Stimulated activated CD8-positive, alpha-beta memory T cell treated with anti-CD3 and anti-CD28 coated beads, Interleukin-12 subunit alpha, Interleukin-12 subunit beta, amount 100 ng/mL, for 4 hours (primary cell): Measurements from ENCODE around the gene SARM1.
A peak's percentile ranks its signal among the peaks of the same experiment; 100 is the strongest.

Experiments used
- DNase-seq: peaks from one replicate; pipeline ENCODE4 v3.0.0-alpha.2; 2020; ENCODE audit warnings: low read depth

The SARM1 gene

GRCh38 chr17:28395968-28396367, 24.5 kb downstream of the SARM1 start:
- no peak for DNase-seq

- no peak for DNase-seq
Observed at GRCh38 chr17:28396635-28397239, 25.2 kb downstream of the SARM1 start.

DNA sequence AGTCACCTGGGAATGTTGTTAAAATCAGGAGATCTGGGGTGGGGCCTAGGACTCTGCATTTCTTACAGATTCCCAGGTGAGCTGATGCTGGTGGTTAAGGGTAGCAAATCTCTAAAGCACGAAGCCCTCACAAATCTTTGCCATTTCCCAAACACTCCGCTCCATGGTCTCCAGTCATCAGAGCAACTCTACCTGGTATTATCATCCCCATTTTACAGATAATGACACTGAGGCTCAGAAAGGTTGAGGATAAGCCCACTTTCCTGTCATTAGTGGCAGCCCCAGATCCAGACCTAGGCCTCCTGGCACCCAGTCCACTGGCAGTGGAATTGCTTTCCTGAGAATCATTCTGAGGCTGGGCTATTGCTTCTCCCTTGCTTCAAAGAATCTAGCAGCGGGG, 25.8 kb downstream of the SARM1 start:
- no peak for DNase-seq

DNA sequence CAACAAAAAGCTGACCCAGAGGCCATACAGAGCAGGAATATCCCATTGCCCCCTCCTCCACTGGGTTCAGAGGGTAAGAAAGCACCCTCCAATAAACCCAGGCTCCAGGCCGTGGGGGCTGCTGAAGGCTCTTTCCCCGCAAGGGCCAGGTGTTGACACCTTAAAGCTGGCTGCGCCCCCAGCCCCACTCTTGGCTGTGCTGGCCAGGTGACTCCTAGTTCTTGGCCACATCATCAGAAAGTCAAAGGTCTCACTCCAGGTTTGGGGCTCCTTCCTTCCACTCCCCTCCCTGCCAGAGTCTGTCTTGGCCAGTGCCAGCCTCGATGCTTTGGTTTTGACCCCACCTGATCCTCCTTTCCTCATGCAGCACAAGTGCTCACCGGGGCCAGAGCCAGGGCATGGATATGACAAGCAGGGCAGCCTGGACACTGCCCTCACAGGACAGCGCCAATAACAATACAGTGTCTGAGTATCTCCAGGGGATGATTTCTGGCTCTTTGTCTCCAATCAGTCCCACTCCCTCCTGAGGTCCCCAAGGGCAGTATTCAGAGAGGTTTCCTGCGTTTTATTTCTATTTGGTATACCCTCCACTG, 26.3 kb downstream of the SARM1 start:
- DNase-seq, result no peak

DNA sequence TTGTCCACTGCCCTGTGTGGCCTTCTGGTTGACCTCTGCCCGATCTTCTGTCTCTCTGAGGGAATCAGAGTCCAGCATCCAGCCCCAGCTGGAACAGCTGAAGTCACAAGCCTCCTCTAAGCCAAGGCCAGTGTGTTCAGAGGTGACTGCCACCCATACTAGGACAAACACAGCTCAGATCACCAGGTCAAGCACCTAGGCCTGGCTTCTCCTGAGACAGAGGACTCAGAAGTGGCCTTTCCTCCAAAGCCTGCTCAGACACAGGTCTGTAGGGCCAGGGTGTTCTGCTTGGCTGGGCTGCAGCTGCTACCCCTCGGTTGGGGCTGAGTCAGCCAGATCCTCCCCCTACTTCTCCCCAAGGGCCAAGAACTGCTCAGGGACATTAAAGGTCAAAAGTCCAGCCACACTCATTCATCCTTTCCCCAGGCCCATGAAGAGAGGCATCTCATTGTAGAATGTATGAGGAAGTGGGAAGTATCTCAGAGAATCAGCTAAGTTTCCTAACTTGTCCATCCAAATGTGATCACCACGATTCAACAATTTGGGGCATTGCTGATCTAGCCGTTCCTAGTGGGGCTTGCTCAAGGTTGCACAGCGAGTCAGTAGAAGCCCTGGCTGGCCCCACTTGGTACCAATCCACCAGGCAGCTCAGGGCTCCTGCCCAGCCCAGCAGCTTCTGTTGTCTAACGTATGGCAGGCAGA, 26.9 kb downstream of the SARM1 start:
- no peak for DNase-seq

DNA sequence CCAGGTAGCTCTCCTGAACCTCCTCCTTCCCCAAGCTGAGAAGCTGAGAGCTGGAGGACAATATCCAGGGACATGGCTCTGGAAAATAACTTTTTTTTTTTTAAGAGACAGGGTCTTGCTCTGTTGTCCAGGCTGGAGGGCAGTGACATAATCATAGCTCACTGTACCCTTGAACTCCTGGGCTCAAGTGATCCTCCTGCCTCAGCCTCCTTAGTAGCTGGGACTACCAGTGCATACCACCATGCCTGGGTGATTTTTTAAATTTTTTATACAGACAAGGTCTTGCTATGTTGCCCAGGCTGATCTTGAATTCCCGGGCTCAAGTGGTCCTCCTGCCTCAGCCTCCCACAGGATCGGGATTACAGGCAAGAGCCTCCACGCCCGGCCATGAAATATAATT, 28.3 kb downstream of the SARM1 start:
- no peak for DNase-seq

- DNase-seq, result no peak
Observed at GRCh38 chr17:28402224-28402630, 30.7 kb downstream of the SARM1 start.

DNA sequence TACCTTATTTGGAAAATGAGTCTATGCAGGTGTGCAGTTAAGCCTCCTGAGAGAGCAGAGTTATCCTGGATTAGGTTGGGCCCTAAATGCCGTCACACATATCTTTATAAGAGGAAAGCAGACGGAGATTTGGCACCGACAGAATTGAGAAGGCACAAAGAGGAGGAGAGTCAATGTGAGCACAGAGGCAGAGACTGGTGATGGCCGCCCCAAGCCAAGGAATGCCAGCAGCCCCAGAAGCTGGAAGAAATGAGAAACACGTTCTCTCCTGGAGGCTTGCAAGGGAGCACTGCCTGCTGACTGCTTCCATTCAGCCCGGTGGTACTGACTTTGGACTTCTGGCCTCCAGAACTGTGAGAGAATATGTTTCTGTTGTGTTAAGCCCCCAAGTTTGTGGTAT, 31.4 kb downstream of the SARM1 start:
- DNase-seq, result no peak

DNA sequence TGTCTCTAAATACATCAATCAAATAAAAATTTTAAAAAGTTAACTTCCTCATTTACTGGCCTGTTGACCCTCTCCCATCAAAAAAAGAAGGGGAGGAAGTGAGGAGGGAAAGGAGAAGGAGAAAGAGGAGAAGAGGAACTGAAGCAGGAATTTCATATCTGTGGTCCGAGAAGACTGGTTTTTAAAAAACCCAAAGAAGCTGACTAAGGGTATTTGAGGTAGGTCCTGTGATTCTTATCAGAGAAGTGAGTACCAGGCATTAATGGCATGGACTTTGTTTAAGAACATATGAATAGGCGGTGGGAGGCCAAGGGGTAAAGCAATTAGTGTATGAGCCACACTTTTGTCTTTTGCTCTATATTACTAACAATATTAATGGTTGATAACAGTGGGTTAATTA, 32.5 kb downstream of the SARM1 start:
- no peak for DNase-seq

- DNase-seq, result no peak
Observed at GRCh38 chr17:28404461-28404811, 32.9 kb downstream of the SARM1 start.

DNA sequence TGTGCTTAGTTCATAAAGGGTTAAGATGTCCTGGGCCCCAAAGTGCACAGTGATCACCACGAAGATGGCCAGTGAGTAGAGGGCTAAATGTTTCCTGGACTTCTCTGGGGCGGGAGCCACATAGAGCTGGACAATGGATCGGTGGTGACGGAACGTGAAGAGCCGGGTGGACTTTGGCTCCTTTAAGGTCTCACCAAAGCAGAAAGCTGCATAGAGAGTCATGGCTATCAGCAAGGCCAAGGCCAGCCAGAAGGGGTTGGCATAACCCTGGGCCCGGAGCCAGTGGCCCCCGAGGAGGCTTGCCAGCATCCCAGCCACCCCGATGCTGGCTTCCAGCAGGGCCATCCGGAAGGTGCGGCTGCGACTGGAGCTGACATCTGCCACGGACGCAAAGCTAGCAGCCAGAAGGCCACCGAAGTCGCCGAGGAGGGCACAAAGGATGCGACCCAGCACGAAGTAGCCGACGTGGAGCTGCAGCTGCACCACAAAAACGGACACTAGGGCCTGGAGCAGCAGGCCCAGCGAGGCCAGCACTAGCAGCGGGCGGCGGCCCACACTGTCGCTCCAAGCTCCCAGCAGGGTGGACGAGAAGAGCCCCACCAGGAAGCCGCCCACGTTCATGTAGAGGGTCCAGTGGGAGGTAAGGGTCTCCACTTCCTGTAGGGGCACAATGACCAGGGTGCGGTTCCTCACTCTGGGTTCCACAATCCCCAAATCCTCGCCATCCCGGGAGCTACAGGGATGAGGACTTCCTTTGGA, 33.5 kb downstream of the SARM1 start:
- DNase-seq, result no peak

- peak; percentile 29 for DNase-seq
Observed at GRCh38 chr17:28405632-28406472, 34.4 kb downstream of the SARM1 start, which contains the start of gene SLC46A1. SLC46A1 (minus strand) TSS chr17:28406212; CDS start chr17:28406114, 98 bp downstream.

DNA sequence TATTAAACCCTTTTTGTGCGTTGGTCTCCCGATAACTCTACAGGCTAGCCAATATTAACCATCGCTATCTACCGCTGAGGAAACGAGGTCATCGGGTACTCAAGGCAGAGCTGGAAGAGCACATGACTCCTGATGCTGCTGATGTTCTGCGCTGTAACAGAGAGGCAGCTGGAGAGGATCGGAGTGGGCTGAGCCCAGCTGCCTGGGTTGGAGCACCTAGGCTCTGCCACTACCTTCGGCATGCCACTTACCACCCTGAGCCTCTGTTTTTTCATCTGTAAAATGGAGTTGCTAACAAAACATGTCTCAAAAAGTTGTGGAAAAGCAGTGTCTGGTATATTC, 35.0 kb downstream of the SARM1 start:
- DNase-seq, result no peak

DNA sequence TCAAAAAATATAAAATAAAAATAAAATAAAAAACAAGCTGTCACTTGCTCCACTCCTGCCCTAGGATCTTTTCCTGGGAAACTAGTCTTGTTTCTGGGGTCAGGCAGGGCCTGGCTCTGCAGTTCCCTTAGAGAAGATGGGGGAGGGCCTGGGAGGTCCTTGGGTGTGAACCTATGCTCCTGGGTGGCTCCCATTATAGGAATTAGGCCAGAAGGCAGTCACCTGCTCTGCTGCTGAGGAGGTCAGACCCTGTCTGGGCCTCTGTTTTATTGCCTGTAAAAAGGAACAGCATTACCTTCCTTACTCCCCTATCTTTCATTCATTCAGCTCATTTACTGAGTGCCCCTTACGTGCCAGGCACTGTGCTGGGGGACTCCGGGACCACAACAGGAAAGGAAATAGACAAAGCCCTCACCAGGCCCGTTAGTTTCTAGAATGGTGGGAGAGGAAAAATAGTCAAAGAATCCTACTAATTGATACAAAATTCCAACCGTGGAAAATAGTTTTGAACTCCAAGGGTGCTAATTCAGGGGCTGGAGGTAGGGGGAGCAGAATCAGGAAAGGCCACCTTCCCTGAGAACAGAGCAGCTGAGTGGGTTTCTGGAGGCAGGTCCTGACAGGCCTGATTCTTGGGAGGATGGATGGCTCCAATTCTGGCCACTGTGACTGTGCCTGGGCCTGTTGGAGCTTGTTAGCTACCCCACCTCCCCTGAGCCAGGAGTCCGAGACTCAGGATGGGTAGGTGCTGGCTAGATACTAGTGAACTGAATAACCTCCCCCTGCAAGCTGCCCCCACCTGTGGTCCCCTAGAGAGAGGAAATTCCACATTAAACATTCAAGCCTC, 35.9 kb downstream of the SARM1 start:
- no peak for DNase-seq

GRCh38 chr17:28407974-28408306, 36.4 kb downstream of the SARM1 start:
- no peak for DNase-seq

- no peak for DNase-seq
Observed at GRCh38 chr17:28412099-28412498, 40.6 kb downstream of the SARM1 start.

DNA sequence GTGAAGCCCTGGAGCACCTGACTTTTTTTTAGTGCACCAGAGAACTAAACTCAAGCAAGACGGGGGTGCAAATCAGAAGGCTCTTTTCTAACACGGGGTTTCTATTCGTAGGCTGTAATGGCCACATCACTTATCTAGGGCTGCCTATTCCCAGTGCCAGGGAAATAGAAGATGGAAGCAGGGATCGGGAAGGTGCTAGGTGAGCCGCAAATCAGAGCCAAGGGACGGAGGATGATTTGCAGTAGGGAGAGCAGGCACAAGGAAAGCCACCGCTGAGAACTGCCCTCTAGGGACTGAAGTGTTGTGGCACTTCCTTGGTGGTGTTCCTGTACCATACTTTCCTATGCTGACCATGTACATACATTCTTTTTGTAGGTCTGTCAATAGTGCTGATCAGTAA, 42.3 kb downstream of the SARM1 start:
- no peak for DNase-seq

DNA sequence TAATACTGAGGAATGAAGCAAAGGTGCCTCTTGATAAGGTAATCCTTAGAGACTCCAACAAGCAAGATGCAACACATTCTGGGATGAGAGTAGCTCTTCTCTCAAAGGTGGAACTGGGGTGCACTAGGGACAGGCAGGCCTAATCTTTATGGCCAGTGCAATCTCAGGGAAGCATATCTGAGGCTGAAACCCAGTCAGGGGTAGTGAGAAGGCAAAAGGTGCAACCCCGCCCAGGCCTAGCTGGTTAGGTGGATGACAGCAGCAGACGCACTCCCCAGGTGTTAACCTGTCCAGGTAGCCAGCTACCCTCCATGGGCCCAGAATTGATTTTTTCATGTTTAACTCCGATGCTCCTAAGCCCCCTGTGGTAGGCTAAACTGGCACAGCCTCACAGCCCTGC, 44.4 kb downstream of the SARM1 start:
- DNase-seq, result no peak

- DNase-seq, result no peak
Observed at GRCh38 chr17:28416703-28417311, 45.3 kb downstream of the SARM1 start.

DNA sequence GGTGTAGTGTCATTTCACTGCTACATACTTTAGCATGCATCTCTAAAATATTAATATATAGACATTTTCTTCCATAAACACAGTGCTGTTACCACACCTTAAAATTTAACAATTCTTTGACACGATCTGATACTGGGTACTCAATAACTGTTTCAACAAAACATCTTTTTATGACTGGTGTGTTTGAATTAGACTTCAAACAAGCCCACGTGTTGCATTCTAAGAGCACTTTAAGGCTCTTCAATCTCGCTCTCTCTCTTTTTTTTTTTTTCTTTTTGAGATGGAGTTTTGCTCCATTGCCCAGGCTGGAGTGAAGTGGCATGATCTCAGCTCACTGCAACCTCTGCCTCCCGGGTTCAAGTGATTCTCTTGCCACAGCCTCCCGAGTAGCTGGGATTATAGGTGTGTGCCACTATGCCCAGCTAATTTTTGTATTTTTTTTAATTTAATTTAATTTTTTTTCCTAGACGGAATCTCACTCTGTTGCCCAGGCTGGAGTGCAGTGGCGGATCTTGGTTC, 50.4 kb downstream of the SARM1 start:
- DNase-seq, result no peak

GRCh38 chr17:28425206-28425605, 53.7 kb downstream of the SARM1 start:
- no peak for DNase-seq
